Measurements from ENCODE around the gene OSBPL3. TPM values are rescaled to one million over a fixed set of nuclear protein-coding genes. Genes with fewer than 3 reads are reported as not detected.

Gene OSBPL3
- total RNA-seq, 1 donor from 2014 or later = 37.5 TPM

- Mint-ChIP-seq H3K4me3 (ENCODE audit: unreplicated experiment) (no peak overlapping the region), H3K36me3 (ENCODE audit: unreplicated experiment) (no peaks in the 10 kb centered on the region), H3K27me3 (ENCODE audit: unreplicated experiment) (peaks cover 2% of the 10 kb centered on the region), H3K4me1 (ENCODE audit: low read depth, unreplicated experiment) (peaks cover 27% of the 10 kb centered on the region), H3K9me3 (ENCODE audit: unreplicated experiment) (no peaks in the 10 kb centered on the region), H3K27ac (ENCODE audit: unreplicated experiment) (no peak overlapping the region)
- TF ChIP-seq CTCF (IDR thresholded peaks at IDR 0.05; ENCODE audit: partially characterized antibody, unreplicated experiment) = no peak
- no peak for DNase-seq
Measured at GRCh38 chr7:24921362-24921679, 58.7 kb downstream of the OSBPL3 start.

GRCh38 chr7:24920451-24921361 is 59.3 kb downstream of the OSBPL3 start:
- TF ChIP-seq CTCF (IDR thresholded peaks at IDR 0.05; ENCODE audit: partially characterized antibody, unreplicated experiment) = no peak
- H3K36me3 Mint-ChIP-seq (ENCODE audit: unreplicated experiment) = no peaks in the 10 kb centered on the region
- no peaks in the 10 kb centered on the region for H3K9me3 Mint-ChIP-seq (ENCODE audit: unreplicated experiment)
- DNase-seq = no peak
- H3K27ac Mint-ChIP-seq (ENCODE audit: unreplicated experiment) = no peak overlapping the region
- H3K4me1 Mint-ChIP-seq (ENCODE audit: low read depth, unreplicated experiment) = peaks cover 27% of the 10 kb centered on the region
- H3K27me3 Mint-ChIP-seq (ENCODE audit: unreplicated experiment) = peaks cover 2% of the 10 kb centered on the region
- H3K4me3 Mint-ChIP-seq (ENCODE audit: unreplicated experiment) = no peak overlapping the region

GRCh38 chr7:24917510-24918239 is 62.3 kb downstream of the OSBPL3 start:
- H3K4me1 Mint-ChIP-seq (ENCODE audit: low read depth, unreplicated experiment) = peaks cover 22% of the 10 kb centered on the region
- H3K36me3 Mint-ChIP-seq (ENCODE audit: unreplicated experiment) = no peaks in the 10 kb centered on the region
- no peak for TF ChIP-seq CTCF (IDR thresholded peaks at IDR 0.05; ENCODE audit: partially characterized antibody, unreplicated experiment)
- peaks cover 3% of the 10 kb centered on the region for H3K27me3 Mint-ChIP-seq (ENCODE audit: unreplicated experiment)
- no peaks in the 10 kb centered on the region for H3K9me3 Mint-ChIP-seq (ENCODE audit: unreplicated experiment)
- H3K4me3 Mint-ChIP-seq (ENCODE audit: unreplicated experiment) = no peak overlapping the region
- no peak overlapping the region for H3K27ac Mint-ChIP-seq (ENCODE audit: unreplicated experiment)
- no peak for DNase-seq

GRCh38 chr7:24916463-24917040 is 63.4 kb downstream of the OSBPL3 start:
- Mint-ChIP-seq H3K27ac (ENCODE audit: unreplicated experiment) (no peak overlapping the region), H3K27me3 (ENCODE audit: unreplicated experiment) (peaks cover 3% of the 10 kb centered on the region), H3K9me3 (ENCODE audit: unreplicated experiment) (no peaks in the 10 kb centered on the region), H3K4me1 (ENCODE audit: low read depth, unreplicated experiment) (peaks cover 12% of the 10 kb centered on the region), H3K36me3 (ENCODE audit: unreplicated experiment) (no peaks in the 10 kb centered on the region), H3K4me3 (ENCODE audit: unreplicated experiment) (no peak overlapping the region)
- no peak for TF ChIP-seq CTCF (IDR thresholded peaks at IDR 0.05; ENCODE audit: partially characterized antibody, unreplicated experiment)
- no peak for DNase-seq
